GM21381 (cell line): ENCODE results near the gene PCBP3.
"Not testable (repeated sequence)": the region's sequence is repeated elsewhere in the genome, so short reads cannot be mapped to it uniquely, and the experiment has no call there.

ENCODE experiments used
- ATAC-seq: cut with Tn5 transposase; IDR thresholded peaks from one replicate; pipeline ENCODE4 v1.9.1; 2021; ENCODE audit warnings: mild to moderate bottlenecking, moderate library complexity; ENCODE audit not compliant: unreplicated experiment

Gene PCBP3

GRCh38 chr21:45951676-45952075 lies 308.2 kb downstream of the PCBP3 start:
- no peak for ATAC-seq

DNA sequence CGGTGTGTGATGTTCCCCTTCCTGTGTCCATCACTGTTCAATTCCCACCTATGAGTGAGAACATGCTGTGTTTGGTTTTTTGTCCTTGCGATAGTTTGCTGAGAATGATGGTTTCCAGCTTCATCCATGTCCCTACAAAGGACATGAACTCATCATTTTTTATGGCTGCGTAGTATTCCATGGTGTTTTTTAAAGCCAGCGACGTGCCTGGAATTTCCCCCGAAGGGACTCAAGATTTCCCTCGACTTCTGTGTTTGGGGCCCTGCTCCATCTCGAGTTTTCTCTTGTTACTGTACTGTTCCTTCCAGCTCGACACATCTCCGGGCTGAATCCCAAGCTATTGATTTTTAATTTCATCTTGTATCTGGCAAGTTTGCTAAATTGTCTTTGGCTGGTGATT lies 309.0 kb downstream of the PCBP3 start:
- ATAC-seq = not testable (repeated sequence)

- ATAC-seq = no peak
These were observed 309.4 kb downstream of the PCBP3 start for GRCh38 chr21:45952974-45953373.

DNA sequence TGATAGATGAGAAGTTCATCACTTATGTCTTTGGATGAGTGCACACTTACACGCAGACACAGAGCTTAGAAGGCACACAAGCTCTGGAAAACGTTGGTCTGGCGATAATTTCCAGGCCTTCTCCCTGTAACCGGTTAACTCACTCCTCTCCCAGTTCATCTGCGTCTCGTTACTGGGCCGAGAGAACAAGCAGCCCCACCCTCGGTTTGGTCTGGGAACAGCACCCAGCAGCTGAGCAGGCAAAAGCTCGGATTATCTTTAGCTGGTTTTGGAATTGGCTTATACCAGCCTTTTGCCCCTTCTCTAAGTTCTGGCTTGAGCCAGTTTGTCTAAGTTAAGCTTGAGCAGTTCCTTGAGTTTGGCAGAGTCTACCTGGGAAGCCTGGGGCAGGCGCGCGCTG lies 310.7 kb downstream of the PCBP3 start:
- no peak for ATAC-seq

- ATAC-seq = no peak
These were observed 311.4 kb downstream of the PCBP3 start for GRCh38 chr21:45954921-45955320.

GRCh38 chr21:45957551-45957950 lies 314.0 kb downstream of the PCBP3 start:
- no peak for ATAC-seq

DNA sequence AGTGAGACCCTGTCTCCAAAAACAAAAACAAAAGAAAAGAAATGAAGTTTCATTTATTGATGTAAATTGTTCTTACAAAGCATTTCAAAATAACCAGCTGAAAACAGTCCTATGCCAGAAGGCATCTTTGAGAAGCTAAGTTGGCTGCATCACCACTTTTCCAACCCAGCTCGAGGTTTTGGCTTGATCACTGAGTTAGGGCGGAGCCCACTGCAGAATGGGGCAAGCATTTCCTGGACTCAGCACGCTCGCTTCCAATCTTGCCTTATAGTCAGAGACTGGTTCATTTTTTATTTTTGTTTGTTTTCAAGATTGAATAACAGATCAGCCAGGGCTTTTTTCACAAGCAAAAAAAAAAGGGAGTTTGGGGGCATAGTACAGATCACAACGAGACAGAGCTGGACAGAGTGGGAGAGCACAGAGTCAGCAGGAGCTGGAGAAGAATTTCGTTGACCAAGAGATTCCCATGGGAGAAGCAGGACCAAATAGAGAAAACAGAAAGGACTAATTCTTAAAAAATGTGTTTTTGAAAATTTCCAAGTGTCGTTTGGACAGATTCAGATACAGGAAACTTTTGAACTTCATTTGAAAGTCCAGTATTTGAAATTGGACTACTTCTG lies 314.6 kb downstream of the PCBP3 start:
- no peak for ATAC-seq

DNA sequence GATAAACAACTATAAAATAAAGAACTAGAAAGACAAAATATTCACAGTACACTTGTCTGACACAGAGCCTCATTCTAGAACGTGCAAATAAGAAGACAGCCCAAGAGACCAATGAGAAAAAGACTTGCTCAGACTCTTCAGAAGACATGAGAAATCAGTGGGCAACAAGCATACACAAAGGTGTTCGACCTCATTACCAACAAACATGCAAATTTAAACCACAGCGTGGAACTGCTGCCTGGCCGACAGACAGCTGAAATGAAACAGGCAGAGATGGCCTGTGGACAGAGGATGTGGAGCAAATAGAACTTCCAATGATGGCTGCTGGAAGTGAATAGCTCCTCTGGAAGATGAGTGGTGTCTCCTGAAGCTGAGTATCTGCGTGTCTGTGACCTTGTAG lies 315.7 kb downstream of the PCBP3 start:
- ATAC-seq = no peak

- ATAC-seq = no peak
These were observed 316.4 kb downstream of the PCBP3 start for GRCh38 chr21:45959779-45960390.

DNA sequence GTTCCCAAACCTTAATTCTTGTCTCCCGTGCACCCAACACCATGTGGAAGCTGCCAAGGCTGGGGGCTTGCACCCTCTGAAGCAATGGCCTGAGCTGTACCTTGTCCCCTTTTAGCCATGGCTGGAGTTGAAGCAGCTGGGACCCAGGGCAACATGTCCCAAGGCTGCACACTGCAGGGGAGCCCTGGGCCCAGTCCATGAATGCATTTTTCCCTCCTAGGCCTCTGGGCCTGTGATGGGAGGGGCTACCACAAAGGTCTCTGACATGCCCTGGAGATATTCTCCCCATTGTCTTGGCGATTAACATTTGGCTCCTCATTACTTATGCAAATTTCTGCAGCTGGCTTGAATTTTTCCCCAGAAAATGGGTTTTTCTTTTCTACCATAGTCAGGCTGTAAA lies 317.9 kb downstream of the PCBP3 start:
- not testable (repeated sequence) for ATAC-seq

GRCh38 chr21:45962531-45963231 lies 319.2 kb downstream of the PCBP3 start:
- no peak for ATAC-seq

DNA sequence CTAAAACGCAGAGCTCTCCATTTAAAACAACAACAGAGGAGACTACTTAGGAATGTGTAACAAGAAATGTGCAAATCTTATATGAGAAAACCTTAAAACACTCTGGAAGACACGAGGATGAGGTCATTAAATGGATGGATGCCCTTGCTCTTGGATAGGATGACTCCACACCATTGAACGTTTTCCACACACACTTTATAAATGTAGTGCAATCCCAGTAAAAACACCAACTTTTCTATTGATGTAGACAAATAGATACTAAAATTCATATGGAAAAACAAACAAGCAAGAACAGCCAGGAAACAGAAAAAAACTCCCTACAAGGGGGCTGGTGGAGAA lies 319.7 kb downstream of the PCBP3 start:
- no peak for ATAC-seq

- ATAC-seq = no peak
These were observed 321.1 kb downstream of the PCBP3 start for GRCh38 chr21:45964649-45965048.

DNA sequence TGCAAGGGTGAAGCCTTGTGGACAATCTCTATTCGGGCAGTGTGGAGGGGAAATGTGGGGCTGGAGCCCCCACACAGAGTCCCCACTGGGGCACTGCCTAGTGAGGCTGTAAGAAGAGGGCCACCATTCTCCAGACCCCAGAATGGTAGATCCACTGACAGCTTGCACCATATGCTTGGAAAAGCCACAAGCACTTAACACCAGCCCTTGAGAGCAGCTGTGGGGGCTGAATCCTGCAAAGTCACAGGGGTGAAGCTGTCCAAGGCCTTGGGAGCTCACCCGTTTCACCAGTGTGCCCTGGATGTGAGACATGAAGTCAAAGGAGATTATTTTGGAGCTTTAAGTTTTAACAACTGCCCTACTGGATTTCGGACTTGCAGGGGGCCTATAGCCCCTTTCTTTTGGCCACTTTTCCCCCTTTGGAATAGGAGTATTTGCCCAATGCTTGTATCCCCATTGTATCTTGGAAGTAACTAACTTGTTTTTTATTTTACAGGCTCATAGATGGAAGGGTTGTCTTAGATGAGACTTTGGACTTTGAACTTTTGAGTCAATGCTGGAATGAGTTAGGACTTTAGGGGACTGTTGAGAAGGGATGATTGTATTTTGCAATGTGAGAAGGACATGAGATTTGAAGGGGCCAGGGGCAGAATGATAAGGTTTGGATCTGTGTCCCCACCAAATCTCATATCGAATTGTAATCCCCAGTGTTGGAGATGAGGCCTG lies 321.7 kb downstream of the PCBP3 start:
- ATAC-seq = no peak

DNA sequence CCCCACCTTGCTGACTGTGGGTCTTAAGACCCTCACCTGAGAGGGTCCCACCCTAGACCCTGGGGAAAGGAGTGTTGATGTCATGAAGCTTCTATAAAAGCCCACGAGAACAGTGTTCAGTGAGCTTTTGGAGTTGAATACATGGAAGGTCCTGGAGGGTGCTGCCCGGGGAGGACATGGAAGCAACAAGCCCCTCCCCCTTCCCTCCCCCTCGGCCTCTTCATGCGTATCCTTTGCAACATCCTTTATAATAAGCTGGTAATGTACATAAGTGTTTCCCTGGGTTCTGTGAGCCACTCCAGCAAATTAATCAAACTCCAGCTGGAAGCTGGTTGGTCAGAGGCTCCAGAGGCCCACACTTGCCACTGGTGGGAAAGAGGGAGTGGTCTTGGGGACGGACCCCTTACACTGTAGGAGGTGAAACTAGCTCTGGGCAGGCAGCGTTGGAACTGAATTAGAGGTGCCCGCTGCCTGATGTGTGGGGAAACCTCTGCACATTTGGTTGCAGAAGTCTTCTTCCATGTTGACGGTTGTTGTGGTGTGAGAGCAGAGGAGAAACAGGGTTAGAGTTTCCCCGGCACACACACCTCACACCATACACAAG lies 323.4 kb downstream of the PCBP3 start:
- ATAC-seq = no peak

DNA sequence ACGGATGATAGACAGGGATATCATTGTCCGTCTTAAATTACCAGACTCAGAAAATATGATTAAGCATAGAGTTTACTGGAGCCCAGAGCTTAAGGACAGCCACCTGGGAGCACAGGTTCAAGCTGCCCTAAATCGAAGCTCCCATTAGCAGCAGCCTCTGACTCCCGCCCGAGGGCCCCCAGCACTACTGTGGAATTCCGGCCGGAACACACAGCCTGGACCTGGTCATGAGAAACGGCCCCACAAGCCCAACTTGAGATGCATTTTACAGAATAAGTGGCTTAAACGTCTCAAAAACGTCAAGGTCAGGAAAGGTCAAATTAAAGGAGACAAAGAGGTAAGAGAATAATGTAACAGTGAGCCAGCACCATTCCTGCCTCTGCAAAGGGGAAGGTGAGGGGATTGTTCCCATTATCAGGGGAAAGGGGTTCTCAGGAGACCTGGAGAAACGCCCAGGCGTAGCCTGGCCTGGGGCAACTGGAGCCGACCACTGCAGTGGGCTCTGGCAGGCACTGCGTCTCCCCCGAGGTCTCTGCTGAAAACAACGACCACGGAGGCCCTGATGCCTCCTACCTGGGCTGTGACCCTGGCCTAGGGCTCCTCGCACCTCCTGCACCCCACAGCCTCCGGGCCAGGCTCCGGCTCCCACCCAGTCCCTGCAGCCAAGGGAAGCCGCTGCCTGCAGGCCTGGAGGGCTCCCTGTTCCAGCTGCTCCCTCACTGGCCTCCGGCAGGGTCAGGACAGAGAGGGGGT lies 326.6 kb downstream of the PCBP3 start:
- no peak for ATAC-seq

DNA sequence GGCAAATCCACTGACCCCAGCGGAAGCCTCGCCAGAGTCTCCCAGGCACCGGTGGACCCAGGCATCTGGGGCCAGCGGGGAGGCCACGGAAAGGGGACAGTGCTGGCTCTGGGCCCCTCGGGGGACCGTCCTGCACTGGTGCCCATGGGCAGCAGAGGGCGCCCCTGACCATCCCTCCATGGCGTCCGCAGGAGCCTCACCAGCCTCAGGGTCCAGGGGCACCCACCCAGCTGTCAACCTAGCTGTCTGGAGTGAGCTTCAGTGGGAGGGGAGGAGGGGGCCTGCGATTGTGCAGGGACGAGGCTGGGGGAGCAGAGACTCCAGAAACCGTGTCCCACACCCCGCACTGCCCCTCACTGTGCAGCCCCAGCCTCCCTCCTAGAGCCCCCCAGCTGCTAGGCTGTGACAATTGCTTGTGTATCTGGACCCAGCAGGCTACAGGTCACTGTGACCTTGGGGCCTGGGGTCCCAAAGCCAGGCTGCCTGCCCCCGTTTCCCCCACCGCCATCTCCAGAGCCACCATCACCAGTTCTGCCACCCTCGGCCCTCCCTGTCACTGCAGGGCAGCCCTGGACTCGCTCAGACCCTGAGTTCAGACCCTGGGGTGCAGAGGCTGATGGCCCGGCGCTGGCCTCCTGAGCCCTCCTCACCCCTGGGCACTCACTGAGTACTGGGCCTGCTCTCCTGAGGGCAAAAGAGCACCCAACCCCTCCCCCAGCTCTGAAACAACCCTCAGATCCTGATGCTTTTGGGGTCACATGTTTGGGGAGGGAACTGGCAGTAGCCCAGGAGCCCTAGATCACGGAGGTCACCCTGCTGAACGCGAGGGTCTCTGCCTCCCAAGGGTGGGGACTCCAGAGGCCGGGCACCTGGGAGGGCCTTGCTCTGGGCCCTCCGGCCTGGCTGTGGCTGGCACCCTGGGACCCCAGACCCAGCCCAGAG lies 327.4 kb downstream of the PCBP3 start:
- ATAC-seq = no peak

- ATAC-seq = no peak
These were observed 328.3 kb downstream of the PCBP3 start for GRCh38 chr21:45971616-45972352.

DNA sequence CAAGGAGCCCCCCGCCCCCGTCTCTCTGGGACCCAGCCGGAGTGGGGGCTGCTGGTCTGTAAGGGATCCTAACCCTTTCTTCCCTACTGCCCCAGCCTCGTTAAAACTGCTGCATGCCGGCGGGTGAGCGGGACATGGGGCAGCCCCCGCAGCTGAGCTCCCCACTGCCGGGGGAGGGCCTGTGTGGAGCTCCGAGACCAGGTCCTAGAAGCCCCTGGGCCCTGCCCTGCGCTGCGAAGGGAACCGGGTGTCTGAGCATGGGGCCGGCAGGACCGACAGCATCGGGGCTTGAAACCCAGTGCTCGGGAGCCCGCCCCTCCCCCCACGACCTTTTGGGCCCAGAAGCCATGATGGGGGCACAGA lies 328.8 kb downstream of the PCBP3 start:
- ATAC-seq = no peak
